Stomach (tissue), 4 donors: Measurements from ENCODE around the gene FOXO6.

ENCODE experiments used
- CTCF ChIP-seq, 7 experiments: fragments of 450-650 bp in 4 of 7; fragments of 200-600 bp in 3 of 7; sonication (generic) in 3 of 7; IDR thresholded peaks; one replicate each; pipeline ENCODE4 v1.5.1; 2016 to 2019; ENCODE audit warnings: antibody characterized with exemption in 7 of 7, control low read depth in 2 of 7, mild to moderate bottlenecking in 1 of 7
- EP300 ChIP-seq: sonication (generic); formaldehyde crosslinking; IDR thresholded peaks from one replicate; pipeline ENCODE4 v1.6.1; 2017; ENCODE audit warnings: antibody characterized with exemption
- POLR2AphosphoS5 ChIP-seq, 3 donors: sonication (generic); formaldehyde crosslinking; IDR thresholded peaks; one replicate each; pipeline ENCODE4 v1.6.1; 2016; ENCODE audit warnings: antibody characterized with exemption in 3 of 3

DNA sequence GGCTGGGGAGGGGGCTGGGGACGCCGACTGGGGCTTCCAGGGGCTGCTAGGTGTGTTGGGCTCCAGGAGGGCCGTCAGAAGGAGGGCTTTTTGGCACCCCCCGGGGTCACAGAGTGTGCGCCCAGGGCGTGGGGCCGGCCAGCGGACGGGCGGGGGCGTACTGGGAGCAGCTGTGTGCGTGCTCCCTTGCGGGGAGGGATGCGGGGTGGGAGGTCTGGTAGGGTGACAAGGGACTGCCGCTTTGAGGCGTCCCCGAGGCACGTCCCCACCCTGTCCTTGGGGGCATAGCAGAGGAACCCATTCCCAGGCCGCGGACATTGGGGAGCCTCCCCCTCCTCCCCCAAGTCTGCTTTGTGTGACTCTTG lies 1.1 kb downstream of the FOXO6 start:
- TF ChIP-seq POLR2AphosphoS5 (IDR thresholded peaks at IDR 0.05): no peak
- TF ChIP-seq CTCF (IDR thresholded peaks at IDR 0.05): no peak
- no peak for TF ChIP-seq EP300
